NCI-H69 (cell line): ENCODE measurements around the gene ST3GAL6.

ENCODE experiments used
- DNase-seq: peaks from one replicate; lab custom pipeline; 2025; lab: John Stamatoyannopoulos, UW

Gene ST3GAL6

DNA sequence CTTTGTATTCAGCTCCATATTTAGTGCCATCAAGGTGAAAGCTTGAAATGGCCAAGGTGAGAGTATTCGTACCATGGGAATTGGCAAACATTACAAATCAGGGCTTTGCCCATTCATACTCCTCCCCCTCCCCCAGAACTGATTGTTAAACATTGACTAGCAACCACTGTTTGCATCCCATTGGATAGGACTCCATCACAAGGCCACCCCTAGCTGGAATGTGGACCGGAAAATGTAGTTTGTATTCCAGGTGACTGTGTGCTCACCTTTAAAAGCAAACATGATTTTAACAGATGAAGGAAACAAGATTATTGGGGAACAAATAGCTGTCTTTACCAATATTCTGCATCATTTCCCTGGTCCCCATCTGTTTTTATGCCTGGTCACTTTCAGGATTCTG lies 14.1 kb downstream of the ST3GAL6 start:
- no peak for DNase-seq

DNA sequence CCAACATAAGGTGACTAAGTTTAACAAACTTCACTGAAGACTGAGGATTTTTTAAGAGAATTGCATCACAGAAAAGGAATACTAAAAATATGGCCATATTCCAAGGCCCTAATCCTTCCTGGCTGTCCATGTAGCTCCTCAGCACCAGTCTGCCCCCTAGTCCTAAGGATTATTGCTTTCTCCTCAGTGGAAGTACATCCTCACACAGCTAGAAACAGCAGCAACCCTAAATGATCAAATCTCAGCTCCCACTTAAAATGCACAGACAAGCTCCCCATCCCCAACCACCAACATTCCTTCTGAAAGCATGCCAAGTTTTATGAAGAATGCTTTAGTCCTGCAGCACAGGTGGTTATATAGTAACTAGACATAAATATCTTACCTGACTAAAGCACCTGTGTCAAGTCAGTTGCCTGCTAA lies 14.7 kb downstream of the ST3GAL6 start:
- no peak for DNase-seq

DNA sequence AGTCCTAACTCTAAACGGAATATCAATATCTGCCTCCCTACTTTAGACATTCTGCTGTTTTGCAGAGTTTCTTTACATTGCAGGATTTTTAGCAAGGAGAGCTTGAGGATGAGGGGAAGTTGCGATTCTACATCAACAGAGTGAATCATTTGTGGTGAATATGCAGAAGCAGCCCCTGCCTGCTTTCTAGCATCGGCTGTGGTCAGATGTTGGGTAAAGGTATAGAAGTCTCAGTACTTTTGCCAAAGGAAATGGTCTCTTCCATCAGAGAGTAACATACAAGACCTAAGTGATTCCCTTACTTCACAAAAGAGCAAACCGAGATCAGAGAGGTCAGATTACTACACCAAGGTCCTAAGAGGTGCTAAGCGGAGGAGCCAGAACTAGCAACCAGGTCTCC lies 15.2 kb downstream of the ST3GAL6 start:
- no peak for DNase-seq

DNA sequence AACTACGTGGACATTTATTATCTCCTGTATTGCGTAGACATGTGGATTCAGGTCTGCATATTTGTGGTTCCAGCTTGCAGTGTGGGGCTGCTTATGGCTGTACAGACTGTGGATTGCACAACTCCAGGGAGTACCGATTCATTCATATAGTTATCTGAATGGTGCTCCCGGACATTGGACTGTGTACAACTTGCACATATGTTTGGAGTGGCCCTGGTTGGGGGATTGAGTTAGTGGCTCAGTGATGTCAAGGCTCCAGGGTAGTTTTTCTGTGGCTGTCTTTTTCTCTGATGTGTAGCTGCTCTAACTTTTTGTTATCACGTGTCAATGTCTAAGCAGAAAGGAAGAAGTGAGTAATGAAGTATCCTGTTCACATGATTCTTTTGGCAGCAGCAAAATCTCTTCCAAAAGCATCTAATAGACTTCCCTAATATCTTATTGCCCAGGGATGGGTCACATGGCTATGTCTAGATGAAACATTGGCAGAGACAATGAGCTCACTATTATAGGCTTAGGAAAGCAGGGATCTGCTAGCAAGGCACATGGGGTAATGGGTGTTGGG lies 15.8 kb downstream of the ST3GAL6 start:
- DNase-seq, result no peak

DNA sequence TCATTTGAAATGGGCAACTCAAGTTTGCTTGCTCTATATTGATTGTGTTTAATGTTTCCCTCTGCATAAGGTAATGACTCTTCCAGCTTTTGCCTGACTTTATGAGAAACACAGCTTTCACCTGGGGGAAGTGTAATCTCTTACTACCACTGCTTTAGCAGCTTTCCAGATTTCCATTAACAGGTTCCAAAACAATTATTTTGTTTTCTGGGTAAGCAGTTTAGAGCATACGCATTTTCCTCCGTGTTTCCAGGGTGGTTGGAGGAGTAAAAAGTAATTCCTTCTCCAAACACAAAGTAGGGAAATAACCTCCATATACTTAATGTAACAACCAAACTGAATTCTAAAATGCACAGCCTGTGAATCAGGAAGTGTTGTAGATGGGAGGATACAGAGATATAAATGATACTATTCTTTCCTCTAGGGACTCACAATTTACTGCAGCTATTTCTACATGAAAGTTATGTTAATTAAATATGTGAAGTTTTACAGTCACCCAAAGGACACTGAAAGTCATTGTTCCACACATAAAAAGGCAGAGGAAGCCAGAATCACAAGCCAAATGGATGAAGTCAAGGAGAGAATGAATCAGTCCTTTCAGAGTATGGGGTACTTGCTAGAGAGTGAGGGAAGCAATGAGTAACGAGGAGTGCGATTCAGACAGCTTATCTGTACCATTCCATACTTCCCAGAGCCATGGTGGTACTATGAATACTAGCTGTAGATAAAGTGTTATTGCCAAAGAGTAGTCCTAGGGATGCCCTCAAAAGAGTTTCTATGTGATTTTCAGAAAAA lies 16.6 kb downstream of the ST3GAL6 start:
- no peak for DNase-seq

DNA sequence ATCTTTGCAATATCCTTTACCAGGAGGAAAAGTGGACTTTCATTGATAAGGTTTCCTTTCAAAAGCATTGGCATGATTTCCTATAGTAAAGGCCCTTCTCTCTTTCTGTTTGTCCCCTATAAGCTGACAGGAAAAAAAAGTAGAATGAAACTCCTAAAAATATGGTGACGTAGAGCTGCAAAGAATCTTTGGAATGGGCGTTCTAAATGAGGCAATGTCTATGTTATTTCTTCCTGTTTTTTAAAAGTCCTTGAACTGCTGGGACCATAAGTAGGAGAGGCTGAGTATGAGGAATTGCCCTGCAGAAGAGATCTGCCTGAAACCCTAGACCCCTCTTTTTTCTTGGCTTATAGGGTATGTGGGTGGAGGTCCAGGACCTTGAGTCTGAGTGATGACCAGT lies 17.2 kb downstream of the ST3GAL6 start:
- DNase-seq, result no peak

DNA sequence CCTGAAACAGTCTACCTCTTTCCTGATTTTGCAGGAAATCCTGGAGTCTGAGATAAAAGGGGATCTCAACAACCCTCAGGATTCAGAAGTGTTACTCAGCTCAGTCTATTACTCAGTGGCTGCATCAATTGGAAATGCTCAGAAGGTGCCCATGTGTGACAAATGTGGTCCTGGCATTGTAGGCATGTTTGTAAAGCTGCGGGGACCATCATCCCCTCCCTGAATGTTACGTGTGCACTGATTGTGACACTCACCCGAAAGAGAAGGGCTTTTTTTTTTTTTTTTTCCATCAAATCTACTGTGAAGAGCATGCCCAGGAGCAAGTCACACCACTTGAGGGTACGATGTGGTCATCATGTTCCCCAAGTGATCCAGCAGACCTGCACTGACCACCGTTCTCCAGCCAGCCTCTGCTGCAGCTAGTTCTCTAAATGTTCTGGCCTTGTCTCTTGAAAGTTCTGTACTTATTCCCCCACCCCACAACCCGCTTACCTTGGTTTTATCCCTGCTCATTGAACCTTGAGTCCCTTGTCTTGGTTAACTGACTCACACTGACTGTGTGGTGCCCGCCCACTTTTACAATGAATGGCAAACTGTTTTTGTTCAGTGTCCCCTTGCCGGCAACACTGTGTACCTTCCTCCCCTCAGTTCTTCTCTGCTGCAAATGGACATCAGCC lies 19.8 kb downstream of the ST3GAL6 start:
- no peak for DNase-seq

DNA sequence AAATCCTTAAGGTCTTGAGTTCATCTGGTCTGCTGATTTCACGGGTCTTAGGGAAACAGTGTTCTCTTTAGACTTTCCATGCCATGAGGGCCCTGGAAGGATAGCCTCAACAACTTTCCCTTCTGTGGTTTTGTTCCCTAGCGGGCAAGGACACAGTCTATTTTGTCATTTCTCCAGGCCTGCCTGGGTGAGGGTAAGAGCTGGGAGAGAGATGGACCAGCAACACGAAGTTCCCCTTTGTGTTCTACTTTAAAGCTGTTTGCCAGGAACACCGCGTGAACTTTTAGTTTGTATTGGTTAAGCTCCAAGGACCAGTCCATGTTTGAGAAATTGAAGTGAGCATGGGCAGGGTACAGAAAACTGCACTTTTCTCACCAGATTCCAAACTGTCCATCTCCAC lies 20.9 kb downstream of the ST3GAL6 start:
- no peak for DNase-seq

DNA sequence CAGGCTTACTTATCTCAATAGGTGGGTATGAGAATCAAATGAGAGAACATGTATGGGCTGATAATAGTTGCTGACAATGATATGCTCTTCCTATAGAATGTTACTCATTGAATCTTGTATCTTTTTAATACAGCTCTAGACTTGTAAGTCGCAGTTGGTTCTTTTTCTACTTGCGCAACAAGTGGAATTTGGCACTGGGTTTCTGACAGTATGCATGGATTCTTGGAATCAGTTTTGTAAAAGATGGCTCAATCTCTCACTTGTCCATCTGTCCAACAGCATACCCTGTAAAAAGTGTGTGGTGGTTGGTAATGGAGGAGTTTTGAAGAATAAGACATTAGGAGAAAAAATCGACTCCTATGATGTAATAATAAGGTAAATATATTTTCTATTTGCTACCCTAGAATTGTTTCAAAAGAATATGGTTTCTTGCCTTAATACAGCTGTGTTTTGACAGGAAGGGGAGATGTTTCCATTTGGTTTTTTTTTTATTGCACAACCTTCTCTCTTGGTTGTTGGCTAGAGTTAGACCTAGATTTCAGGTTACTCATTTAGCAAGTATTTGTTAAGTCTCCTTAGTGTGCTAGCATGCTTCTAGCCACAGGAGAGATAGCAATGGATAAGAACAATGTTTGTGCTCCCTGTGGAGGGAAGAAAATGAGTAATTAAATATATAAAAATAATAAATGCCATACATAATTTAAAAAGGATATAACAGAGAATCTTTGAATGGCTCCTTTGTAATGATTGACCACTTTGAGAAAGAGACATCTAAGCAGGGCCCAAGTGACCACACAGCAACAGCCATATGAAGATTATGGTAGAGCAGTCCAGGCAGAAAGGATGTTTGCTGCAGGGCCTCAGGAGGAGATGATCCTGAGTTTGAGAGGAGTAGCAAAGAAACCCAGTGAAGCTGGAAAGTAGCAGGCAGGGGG lies 21.8 kb downstream of the ST3GAL6 start:
- DNase-seq, result no peak

DNA sequence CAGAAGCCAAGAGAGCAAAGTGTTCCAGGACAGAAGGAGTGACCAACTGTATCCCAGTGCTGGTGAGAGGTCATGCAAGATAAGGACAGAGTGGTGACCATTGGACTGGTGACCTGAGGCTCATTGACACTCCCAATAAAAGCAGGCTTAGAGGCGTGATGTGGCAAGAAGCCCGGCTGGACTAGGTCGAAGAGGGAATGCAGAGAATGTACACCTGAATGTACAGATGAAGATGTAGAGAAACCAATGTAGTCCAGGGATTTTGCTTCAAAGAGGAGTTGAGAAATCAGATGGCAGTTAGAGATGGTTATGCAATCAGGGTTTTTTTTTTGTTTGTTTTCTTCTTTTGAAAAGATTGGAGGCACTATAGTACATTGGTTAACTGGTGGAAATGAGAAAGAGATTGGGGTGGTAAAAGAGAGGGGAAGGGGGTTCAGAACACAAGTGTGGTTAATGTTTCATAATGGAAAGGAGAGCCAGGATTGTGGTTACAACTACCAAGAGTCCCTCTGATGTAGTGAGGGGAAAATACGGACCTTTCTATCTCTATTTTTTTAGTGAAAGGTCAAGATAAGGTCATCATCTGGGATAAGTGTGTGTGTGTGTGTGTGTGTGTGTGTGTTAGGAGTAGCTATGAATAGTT lies 23.3 kb downstream of the ST3GAL6 start:
- DNase-seq, result no peak

DNA sequence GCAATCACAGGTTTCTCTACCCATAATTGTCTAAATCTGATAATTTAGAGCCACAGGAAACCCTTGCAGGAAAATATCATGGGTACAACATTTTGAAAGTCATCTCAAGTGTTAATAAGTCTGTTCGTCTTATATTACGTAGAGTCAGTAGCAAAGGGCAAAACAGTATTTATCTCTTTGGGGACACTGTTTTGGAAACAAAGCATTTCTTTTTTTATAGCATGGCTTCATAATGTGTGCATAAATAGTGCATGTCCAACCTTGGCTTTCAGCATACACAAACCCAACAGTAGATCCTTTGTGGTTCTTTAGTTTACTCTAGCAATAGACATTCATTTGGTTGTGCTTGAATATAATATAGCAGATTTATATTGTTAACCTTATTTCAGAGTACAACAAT lies 24.0 kb downstream of the ST3GAL6 start:
- DNase-seq, result no peak

DNA sequence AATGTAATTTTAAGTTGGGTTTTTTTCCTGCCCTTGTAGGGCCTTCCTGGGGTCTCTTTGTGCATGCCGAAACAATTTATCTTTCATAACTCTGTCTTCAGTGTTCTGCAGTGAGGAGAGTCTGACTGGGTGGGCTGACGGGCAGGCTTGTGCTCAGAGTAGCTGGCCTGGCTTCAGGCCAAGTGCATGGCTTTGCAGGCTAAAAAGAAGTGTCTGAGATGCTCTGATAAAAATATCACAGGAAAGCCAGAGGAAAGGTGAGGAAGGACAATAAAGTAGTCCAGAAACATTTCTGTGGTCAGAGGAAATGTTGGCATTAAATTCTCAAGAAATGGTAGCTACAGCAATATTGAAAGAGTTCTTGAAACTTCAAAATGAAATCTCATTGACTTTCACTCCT lies 25.5 kb downstream of the ST3GAL6 start:
- DNase-seq, result no peak

DNA sequence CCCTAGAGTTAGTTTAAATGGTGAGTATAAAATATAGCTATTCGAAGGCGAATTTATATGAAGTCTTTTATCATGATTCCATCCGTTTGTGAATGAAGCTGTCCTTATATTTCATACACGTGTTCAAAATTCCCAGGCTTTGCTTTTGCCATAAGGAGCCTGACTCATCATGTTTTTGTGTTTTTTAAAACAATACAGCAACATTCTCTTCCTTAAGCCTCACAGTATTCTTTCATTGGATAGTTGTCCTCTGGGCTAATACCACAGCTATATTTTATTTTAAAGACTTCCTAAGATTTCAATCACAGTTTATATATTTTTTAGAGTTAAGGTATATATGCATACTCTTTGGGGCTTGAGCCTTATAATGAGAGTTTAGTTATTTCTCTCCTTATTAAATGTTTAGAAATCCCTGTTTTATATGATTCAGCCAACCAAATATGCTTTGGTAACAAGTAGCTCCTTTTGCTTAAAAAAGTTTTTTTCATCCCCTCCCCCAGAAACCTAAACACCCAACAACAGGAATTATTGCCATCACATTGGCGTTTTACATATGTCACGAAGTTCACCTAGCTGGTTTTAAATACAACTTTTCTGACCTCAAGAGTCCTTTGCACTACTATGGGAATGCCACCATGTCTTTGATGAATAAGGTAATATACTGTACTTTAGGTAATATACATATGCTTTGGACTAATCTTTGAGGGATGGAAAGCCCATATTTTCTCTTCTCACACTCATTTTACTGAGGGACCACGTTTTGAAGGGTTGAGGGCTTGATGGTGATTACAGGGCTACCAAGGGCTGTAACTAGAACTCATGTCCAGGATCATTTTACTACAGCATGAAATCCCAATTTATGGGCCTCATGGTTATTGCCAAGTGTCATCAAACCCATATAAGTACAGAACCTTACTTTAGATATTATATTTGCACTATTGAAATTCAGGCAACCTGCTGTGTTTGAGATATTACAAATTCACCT lies 28.5 kb downstream of the ST3GAL6 start:
- no peak for DNase-seq

DNA sequence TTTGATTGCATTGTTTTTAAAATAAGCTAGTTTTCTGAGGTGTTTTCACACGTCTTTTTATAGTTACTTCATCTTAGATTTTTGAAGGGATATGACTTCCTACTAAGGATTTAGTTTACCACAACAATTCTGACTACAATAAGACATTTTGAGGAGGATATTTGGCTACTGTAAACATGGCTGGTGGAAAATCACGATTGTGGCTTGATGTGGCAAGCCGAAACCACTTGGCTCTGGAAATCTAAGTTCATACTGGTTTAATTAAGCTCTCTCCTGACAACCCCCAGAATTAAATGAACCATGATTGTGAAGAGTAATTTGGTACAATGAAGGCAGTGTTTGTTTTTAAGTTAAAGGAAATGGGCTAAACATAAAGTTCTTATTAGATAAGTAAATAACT lies 30.8 kb downstream of the ST3GAL6 start:
- no peak for DNase-seq

DNA sequence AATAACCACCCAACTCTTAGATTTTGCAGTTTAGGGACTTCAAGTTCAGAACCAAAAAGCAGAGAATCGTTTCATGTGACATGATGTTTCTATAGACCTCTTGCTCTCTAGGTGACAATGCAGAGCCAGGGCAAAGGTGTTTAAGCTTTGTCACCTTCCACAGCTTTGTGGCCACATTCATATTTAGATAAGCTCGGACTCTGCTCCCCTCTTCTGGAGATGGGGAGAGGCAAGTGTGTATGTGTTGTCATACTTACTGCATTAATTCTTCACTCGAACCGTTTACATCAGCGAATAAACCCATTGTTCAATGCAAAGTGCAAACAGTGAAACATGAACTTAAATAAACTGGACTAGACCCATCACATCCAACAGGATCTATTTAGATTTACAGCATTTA lies 33.2 kb downstream of the ST3GAL6 start:
- no peak for DNase-seq

DNA sequence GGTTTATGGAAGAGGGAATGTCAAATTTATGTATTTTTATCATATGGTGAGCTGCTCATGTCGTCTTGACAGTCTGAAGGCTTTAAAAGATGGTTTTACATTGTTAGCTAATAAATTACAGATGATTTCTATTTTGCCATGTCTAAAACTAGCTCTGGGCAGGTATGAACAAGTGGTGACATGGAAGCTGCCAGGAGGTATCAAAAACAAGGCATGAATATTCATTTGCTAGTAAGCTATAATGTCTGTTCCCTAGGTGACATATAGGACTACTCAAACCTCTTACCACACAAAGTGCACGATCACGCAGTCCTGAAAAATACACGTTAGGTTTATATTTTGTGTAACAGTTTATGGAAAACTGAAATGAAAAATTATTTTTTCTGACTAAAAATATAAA lies 34.8 kb downstream of the ST3GAL6 start:
- DNase-seq, result no peak

DNA sequence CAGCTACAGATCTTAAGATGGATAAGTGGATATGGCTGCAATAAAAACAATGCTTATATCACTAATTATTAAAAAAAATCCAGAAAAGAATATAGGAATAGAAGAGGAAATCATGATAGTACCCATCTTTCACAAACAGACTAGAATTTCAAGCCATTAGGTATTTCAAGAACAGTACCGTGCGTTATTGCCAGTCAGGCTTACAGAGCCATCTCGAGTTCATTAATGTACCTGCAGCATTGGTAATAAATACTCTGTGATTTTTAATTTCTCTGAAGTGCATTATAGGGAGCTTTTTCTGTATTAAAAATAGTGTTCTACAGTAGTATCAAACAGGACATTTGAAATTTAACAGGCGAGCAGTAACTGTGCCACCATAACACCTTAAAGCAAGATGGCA lies 35.7 kb downstream of the ST3GAL6 start:
- DNase-seq, result no peak

DNA sequence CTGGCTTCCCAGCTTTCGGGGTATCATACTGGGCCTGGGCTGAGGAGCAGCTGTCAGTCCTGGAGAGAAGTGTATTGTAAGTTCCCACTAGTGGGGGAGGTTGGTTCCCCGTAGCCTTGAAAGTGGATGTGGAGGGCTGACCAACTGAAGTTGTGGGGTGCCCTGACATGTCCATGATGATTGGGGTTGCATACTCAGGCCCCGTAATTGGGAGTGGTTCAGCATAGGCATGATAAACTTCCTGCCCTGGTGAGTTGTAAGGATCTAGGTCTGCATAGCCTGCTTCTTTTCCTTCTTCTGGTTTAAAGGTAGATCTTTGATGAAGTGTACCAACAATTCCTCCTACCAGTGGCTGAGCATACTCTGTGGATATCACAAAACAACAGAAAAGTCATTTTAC lies 36.3 kb downstream of the ST3GAL6 start:
- DNase-seq, result no peak

DNA sequence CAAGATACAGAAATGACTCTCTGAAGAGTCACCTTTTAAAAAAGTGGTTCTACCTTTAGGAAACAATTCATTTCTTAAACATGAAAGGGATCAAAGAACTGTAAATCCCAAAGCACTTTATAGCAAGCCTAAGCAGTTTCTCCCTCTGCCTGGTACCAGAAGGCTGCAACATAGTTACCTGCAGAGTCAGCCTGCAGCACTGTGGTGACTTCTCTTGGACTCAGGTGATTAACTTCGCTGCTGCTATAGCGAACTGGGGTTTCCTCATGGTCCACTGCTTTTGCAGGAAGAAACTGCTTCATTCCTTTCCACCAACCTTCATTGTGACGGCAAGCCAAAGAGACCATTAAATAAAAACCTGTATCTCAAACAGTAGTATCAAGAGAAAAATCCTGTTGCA lies 37.3 kb downstream of the ST3GAL6 start:
- no peak for DNase-seq

DNA sequence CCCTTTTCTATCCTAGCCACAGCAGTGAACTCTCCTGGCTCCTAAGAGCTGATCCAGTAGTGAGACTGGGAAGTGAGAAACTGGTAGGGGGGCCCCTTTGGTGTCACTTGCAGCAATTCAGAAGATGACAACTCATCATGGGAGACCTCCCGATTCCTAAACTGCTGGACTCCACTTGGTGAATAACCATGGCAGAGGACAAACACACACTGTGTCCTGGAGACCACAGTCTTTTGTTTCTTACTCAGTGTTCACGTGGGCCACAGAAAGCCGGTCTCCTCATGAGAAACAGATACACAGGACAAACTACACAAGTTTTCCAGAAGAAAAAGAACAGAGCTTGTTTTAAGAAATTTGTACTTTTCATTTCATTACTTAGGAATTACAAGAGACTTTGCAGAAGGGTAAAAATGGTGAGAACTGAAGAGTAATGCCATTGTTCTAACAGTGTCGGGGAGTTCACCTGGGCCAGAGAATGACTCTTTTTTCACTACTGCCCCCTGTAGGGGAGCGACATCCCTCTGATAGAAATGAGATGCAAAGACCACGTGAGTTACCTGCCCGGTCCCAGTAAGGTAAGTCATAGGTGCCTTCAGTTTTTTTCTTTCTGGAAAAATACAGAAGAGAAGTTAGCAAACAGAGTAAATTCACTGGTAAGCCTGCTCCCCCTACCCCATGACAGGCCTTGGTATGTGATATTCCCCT lies 38.1 kb downstream of the ST3GAL6 start:
- no peak for DNase-seq
